Bronchial epithelial cell (primary cell): Measurements from ENCODE around the gene NUP214. TPM values are rescaled to one million over a fixed set of nuclear protein-coding genes. Genes with fewer than 3 reads are reported as not detected.

Source experiments
- DNase-seq: peaks from one replicate; pipeline ENCODE4 v3.0.0-alpha.2; 2010; ENCODE audit warnings: low read depth
- FAIRE-seq: peaks from 2 replicates; lab custom pipeline; 2011; peaks lifted over from hg19 to GRCh38; lab: Jason Lieb, UNC
- H3K27me3 ChIP-seq: 2 replicates; pipeline ENCODE4 v1.5.1; 2011; ENCODE audit warnings: low read length; ENCODE audit not compliant: control insufficient read depth, insufficient read depth
- H3K36me3 ChIP-seq: 2 replicates; pipeline ENCODE4 v1.5.1; 2011; ENCODE audit warnings: low read length; ENCODE audit not compliant: control insufficient read depth, insufficient read depth
- H3K4me3 ChIP-seq: 2 replicates; pipeline ENCODE4 v1.5.1; 2011; ENCODE audit warnings: mild to moderate bottlenecking, low read depth, low read length, control low read depth
- total RNA-seq: library from RNA; depleted of rRNA; stranded (reverse); fragments of >200 nt; gene quantifications from 2 replicates; pipeline ENCODE4 v1.2.1, GENCODE V29; 2014
- TF ChIP-seq, protein P1 (sequence below): IDR thresholded peaks from 2 replicates; pipeline ENCODE4 v1.5.1; 2011; ENCODE audit warnings: mild to moderate bottlenecking, moderate library complexity, low read length, control low read depth, inconsistent platforms; ENCODE audit not compliant: insufficient read depth, severe bottlenecking

The NUP214 gene
- total RNA-seq, 1 donor from 2014 or later, result 8.4 TPM

DNA sequence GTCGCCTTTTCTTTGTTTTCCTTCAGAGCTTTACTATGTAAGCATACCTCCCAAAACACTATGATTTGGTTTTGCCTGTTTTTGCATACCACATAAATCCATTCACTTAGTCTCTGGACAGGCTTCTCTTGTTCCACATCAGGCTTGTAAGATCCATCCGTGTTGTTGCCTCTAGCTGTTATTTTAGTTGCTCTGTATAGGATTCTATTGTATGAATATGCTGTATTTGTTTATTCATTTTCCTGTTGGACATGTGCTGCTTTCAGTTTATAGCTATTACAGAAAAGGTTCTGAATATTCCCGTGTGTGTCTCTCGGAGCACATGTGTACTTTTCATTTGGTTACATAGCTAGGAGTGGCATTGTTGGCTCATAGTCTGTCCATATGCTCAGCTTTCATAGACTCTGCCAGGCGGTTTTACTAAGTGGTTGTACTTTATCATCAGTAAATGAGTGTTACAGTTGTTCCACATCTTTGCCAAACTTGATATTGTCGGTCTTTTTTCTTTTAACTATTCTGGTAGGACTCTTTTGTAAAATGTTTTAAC is 41.8 kb downstream of the NUP214 start:
- FAIRE-seq, result no peak

DNA sequence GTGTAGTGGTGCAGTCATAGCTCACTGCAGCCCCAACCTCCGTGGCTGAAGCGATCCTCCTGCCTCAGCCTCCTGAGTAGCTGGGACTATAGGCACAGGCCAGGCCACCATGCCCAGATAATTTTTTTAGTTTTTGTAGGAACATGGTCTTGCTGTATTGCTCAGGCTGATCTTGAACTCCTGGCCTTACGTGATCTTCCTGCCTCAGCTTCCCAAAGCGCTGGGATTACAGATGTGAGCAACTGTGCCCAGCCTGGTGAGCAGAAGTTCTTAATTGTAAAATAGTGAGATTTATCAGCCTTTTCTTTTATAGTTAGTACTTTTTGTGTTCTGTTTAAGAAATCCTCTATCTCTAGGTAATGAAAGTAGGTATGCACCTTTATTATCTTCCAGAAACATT is 42.5 kb downstream of the NUP214 start:
- Histone ChIP-seq H3K36me3 (peaks cover 4% of the 10 kb centered on the region), H3K4me3 (no peak overlapping the region), H3K27me3 (no peaks in the 10 kb centered on the region)
- DNase-seq (no peak), FAIRE-seq (no peak)
- TF ChIP-seq, protein P1, sequence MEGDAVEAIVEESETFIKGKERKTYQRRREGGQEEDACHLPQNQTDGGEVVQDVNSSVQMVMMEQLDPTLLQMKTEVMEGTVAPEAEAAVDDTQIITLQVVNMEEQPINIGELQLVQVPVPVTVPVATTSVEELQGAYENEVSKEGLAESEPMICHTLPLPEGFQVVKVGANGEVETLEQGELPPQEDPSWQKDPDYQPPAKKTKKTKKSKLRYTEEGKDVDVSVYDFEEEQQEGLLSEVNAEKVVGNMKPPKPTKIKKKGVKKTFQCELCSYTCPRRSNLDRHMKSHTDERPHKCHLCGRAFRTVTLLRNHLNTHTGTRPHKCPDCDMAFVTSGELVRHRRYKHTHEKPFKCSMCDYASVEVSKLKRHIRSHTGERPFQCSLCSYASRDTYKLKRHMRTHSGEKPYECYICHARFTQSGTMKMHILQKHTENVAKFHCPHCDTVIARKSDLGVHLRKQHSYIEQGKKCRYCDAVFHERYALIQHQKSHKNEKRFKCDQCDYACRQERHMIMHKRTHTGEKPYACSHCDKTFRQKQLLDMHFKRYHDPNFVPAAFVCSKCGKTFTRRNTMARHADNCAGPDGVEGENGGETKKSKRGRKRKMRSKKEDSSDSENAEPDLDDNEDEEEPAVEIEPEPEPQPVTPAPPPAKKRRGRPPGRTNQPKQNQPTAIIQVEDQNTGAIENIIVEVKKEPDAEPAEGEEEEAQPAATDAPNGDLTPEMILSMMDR, result no peak

More for the DNA sequence above, 41.8 kb downstream of the NUP214 start:
- Histone ChIP-seq H3K4me3 (no peak overlapping the region), H3K27me3 (no peaks in the 10 kb centered on the region), H3K36me3 (peaks cover 5% of the 10 kb centered on the region)
- TF ChIP-seq, protein P1, result no peak
- DNase-seq, result peak; percentile 9

DNA sequence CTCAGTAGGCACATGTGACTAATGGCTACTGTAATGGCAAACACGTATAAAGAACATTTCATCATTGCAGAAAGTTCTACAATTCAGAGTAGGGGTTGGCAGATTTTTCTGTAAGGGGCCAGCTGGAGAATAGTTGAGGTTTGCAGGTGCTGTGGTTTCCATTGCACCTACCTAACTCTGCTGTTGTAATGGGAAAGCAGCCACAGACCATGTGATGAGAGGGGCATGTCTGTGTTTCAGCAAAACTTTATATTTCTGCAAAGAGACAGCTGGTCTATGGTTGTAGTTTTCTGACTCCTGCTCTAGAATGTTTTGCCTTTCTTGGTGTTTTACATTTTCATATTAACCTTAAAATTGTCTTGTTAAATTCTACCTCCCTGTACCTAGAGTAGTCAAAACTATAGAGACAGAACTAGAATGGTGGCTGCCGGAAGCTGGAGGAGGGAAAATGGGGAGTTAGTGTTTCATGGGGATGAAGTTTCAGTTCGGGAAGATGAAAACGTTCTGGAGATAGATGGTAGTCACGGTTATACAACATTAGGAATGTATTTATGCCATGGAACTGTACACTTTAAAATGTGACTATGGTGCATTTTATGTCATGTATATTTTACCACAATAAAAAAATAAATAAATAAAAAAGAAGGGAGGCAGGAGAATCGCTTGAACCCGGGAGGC is 44.3 kb downstream of the NUP214 start:
- peaks cover 4% of the 10 kb centered on the region for H3K36me3 ChIP-seq

DNA sequence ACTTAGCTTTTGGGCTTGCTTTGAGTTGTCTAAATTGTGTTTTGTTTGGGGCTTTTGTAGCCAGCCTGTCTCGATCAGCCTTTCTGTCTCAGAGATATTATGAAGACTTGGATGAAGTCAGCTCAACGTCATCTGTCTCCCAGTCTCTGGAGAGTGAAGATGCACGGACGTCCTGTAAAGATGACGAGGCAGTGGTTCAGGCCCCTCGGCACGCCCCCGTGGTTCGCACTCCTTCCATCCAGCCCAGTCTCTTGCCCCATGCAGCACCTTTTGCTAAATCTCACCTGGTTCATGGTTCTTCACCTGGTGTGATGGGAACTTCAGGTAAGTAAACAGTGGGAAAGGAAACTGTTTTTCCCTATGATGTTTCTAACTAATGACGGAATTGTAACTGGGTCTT is 48.6 kb downstream of the NUP214 start:
- no peak overlapping the region for H3K4me3 ChIP-seq
- DNase-seq (no peak), FAIRE-seq (no peak)
- TF ChIP-seq, protein P1, result no peak
- peaks cover 10% of the 10 kb centered on the region for H3K36me3 ChIP-seq
- no peaks in the 10 kb centered on the region for H3K27me3 ChIP-seq

More for the DNA sequence above, 44.3 kb downstream of the NUP214 start:
- TF ChIP-seq, protein P1, result no peak
- Histone ChIP-seq H3K4me3 (no peak overlapping the region), H3K27me3 (no peaks in the 10 kb centered on the region)
- DNase-seq (no peak), FAIRE-seq (no peak)

DNA sequence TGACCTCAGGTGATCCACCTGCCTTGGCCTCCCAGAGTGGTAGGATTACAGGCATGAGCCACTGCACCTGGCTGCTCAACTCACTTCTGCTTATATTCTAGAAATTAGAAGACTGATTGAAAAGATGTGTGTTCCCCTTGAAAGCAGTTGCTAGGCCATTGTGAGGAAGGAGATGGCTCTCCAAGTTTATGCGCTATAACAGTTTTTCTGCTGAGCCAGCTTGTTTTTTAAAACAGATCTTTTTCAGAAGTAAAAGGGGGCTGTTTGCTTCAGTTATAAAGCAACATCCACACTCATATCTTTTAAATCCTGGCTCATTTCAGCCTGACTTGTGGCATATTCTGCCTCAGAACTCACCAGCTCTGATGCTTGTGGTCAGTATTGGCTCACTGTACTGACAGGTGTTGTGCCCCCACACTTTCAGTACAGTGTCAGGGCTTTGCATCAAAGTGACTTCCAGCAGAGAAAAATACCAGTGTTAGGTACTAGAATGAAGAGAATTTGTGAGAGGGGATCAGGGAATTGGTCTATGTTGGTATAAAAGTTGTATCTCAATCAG is 49.4 kb downstream of the NUP214 start:
- TF ChIP-seq, protein P1, result no peak
- peaks cover 12% of the 10 kb centered on the region for H3K36me3 ChIP-seq
- DNase-seq, result no peak
- no peaks in the 10 kb centered on the region for H3K27me3 ChIP-seq
- no peak overlapping the region for H3K4me3 ChIP-seq
- FAIRE-seq, result no peak
